Natural killer cell (primary cell): ENCODE measurements around the gene SPSB4. TPM values are rescaled to one million over a fixed set of nuclear protein-coding genes. Genes with fewer than 3 reads are reported as not detected.
"Not testable (repeated sequence)": the region's sequence is repeated elsewhere in the genome, so short reads cannot be mapped to it uniquely, and the experiment has no call there.

Source experiments
- ATAC-seq, 3 donors: fragments of 150-1000 bp in 2 of 3; fragments of 200-7000 bp in 1 of 3; cut with Tn5 transposase; 1 replicate in 1 of 3; 2 replicates in 2 of 3; pipeline ENCODE4 v1.10.0; 2021; ENCODE audit warnings: mild to moderate bottlenecking in 2 of 3, moderate library complexity in 2 of 3
- DNase-seq, 2 donors: peaks; one replicate each; pipeline versions ENCODE4 v3.0.0 to v3.0.0-alpha.2; 2013 to 2021; ENCODE audit warnings: mixed read lengths in 1 of 2
- H3K27ac ChIP-seq: one replicate; pipeline ENCODE4 v1.5.1; 2013; ENCODE audit warnings: mild to moderate bottlenecking, low read length
- H3K27me3 ChIP-seq: one replicate; pipeline ENCODE4 v1.6.1; 2013; ENCODE audit warnings: low read length; ENCODE audit not compliant: control insufficient read depth, insufficient read depth
- H3K36me3 ChIP-seq: one replicate; pipeline ENCODE4 v1.6.1; 2013; ENCODE audit warnings: low read length; ENCODE audit not compliant: control insufficient read depth, insufficient read depth
- H3K4me1 ChIP-seq: one replicate; pipeline ENCODE4 v1.6.1; 2013; ENCODE audit warnings: low read length; ENCODE audit not compliant: control insufficient read depth, insufficient read depth
- H3K4me3 ChIP-seq: one replicate; pipeline ENCODE4 v1.5.1; 2013; ENCODE audit warnings: low read length
- H3K9me3 ChIP-seq: one replicate; pipeline ENCODE4 v1.6.1; 2013; ENCODE audit warnings: low read length; ENCODE audit not compliant: control insufficient read depth, insufficient read depth
- H3K27ac Mint-ChIP-seq, 2 donors: one replicate each; pipeline ENCODE4 v1.8.0; 2022; ENCODE audit warnings: mild to moderate bottlenecking in 2 of 2, mixed read lengths in 2 of 2, moderate library complexity in 1 of 2
- H3K27me3 Mint-ChIP-seq, 2 donors: one replicate each; pipeline ENCODE4 v1.8.0; 2022; ENCODE audit warnings: low read depth in 2 of 2, mixed read lengths in 2 of 2
- H3K36me3 Mint-ChIP-seq: one replicate; pipeline ENCODE4 v1.8.0; 2022; ENCODE audit warnings: mixed read lengths
- H3K4me1 Mint-ChIP-seq, 2 donors: one replicate each; pipeline ENCODE4 v1.8.0; 2022; ENCODE audit warnings: mixed read lengths in 2 of 2
- H3K4me3 Mint-ChIP-seq: one replicate; pipeline ENCODE4 v1.8.0; 2022; ENCODE audit warnings: mild to moderate bottlenecking, moderate library complexity, mixed read lengths
- H3K9me3 Mint-ChIP-seq, 2 donors: one replicate each; pipeline ENCODE4 v1.8.0; 2022; ENCODE audit warnings: mixed read lengths in 2 of 2
- CTCF ChIP-seq: fragments of 200-600 bp; IDR thresholded peaks from one replicate; pipeline ENCODE4 v1.8.0; 2022; ENCODE audit warnings: antibody characterized with exemption
- WGBS: methylation state at CpG from one replicate; pipeline ENCODE4 v1.1.7; 2013; ENCODE audit warnings: missing lambda C conversion rate; ENCODE audit not compliant: insufficient coverage; 5-methylcytosine and 5-hydroxymethylcytosine counted together
- intact Hi-C: fragments of 100-400 bp; cut with micrococcal nuclease; formaldehyde crosslinking; loops from one replicate; pipeline ENCODE4 v1.14.2; 2022
- total RNA-seq, 4 donors: library from RNA; stranded (reverse); fragments of 120-200 nt in 1 of 4; gene quantifications; one replicate each; pipeline versions ENCODE4 v1.2.3 to v1.2.4, GENCODE V29; 2013 to 2022

The SPSB4 gene
- total RNA-seq, 3 donors from 2014 or later (not counting 1 experiment from before 2014, with no cell fraction given), result not detected

DNA sequence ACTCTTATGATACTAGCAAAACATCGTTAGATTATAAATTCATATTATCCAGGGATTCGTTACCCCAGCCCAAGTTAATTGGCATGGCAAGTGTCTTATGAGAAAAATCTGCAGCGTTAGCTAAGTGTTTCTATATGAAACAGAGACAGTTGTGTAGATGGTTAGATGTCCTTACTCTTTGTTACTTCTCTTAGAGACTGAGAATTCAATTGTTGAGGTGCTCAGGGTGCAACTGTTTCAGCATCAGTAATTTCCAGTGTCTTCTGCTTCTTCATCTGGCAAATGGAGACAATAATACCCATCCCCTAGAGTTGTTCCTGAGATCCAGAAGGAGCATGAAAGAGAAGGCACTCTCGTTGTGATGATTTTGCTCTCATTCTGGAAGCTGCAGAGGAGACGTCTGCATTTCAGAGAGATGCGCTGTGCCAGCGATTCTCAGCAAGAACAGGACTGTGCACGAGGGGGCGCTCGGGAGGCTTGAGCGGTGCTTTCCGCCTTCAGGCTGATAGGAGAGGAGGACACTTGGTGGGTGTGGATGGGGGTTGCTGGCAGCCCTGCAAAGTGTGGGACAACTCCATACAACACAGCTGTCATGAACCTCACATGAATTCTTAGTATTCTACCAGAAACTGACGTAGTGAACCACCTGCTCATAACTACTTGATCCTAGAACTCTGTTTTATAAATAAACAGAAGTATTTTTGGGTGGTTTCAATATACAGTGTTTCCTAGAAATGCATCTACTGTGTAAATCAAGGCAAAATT lies 39.7 kb upstream of the SPSB4 start:
- Histone ChIP-seq H3K4me1 (peaks cover 10% of the 10 kb centered on the region), H3K4me3 (no peak overlapping the region), H3K36me3 (no peaks in the 10 kb centered on the region), H3K27ac (no peak overlapping the region), H3K9me3 (no peaks in the 10 kb centered on the region), H3K27me3 (peaks cover 4% of the 10 kb centered on the region)
- Mint-ChIP-seq H3K4me3 (no peak overlapping the region), H3K9me3 (no peaks in the 10 kb centered on the region), H3K27ac (no peak overlapping the region), H3K4me1 (peaks cover 0 to 5% of the 10 kb centered on the region in 2 donors), H3K27me3 (peaks cover 5 to 46% of the 10 kb centered on the region in 2 donors), H3K36me3 (no peaks in the 10 kb centered on the region)
- ATAC-seq (peak; percentile 92 to 99 (median 99)), DNase-seq (peak; percentile 66 to 82)
- intact Hi-C loops, result loop anchor here (1.0 kb wide), 1 partner anchor 181 kb away; no protein-coding TSS in a partner anchor
- TF ChIP-seq CTCF, result peak; percentile 74
- 10% methylated on average over 10 of the region's 13 CpGs for WGBS

- Histone ChIP-seq H3K36me3 (no peaks in the 10 kb centered on the region), H3K4me1 (peaks cover 15% of the 10 kb centered on the region), H3K4me3 (no peak overlapping the region), H3K27ac (no peak overlapping the region), H3K27me3 (peaks cover 4% of the 10 kb centered on the region), H3K9me3 (no peaks in the 10 kb centered on the region)
- WGBS, result 39% methylated on average over 2 of the region's 4 CpGs
- TF ChIP-seq CTCF, result no peak
- Mint-ChIP-seq H3K36me3 (no peaks in the 10 kb centered on the region), H3K27me3 (peaks cover 5 to 41% of the 10 kb centered on the region in 2 donors), H3K4me1 (peaks cover 0 to 10% of the 10 kb centered on the region in 2 donors), H3K4me3 (no peak overlapping the region), H3K27ac (no peak overlapping the region), H3K9me3 (no peaks in the 10 kb centered on the region)
- intact Hi-C loops, result loop anchor here (1.0 kb wide), 1 partner anchor 180 kb away; no protein-coding TSS in a partner anchor
- peak in 1 of 3 donors; percentile 37 for ATAC-seq
- no peak for DNase-seq
Observed at GRCh38 chr3:141011997-141012262, 39.2 kb upstream of the SPSB4 start.

GRCh38 chr3:141012571-141012970 lies 38.6 kb upstream of the SPSB4 start:
- no peak overlapping the region for H3K27ac ChIP-seq
- peaks cover 4% of the 10 kb centered on the region for H3K27me3 ChIP-seq
- DNase-seq (no peak), ATAC-seq (no peak)
- 71% methylated on average over 1 of the region's 2 CpGs for WGBS
- Mint-ChIP-seq H3K4me3 (no peak overlapping the region), H3K4me1 (peaks cover 4 to 17% of the 10 kb centered on the region in 2 donors), H3K36me3 (no peaks in the 10 kb centered on the region), H3K27me3 (peaks cover 5 to 35% of the 10 kb centered on the region in 2 donors), H3K9me3 (no peaks in the 10 kb centered on the region), H3K27ac (no peak overlapping the region)
- peaks cover 21% of the 10 kb centered on the region for H3K4me1 ChIP-seq
- no peak for TF ChIP-seq CTCF
- no peak overlapping the region for H3K4me3 ChIP-seq
- H3K36me3 ChIP-seq, result no peaks in the 10 kb centered on the region
- H3K9me3 ChIP-seq, result no peaks in the 10 kb centered on the region
- intact Hi-C loops, result no loop called here

- no peaks in the 10 kb centered on the region for H3K9me3 Mint-ChIP-seq
- intact Hi-C loops, result no loop called here
- WGBS, result 97% methylated on average over 3 of the region's 3 CpGs
- no peak for DNase-seq
- peaks cover 26% of the 10 kb centered on the region for H3K4me1 ChIP-seq
- H3K27ac ChIP-seq, result no peak overlapping the region
- no peaks in the 10 kb centered on the region for H3K36me3 ChIP-seq
- peaks cover 4% of the 10 kb centered on the region for H3K27me3 ChIP-seq
- peaks cover 18 to 26% of the 10 kb centered on the region in 2 donors for H3K4me1 Mint-ChIP-seq
- H3K4me3 ChIP-seq, result no peak overlapping the region
- H3K27me3 Mint-ChIP-seq, result peaks cover 0 to 12% of the 10 kb centered on the region in 2 donors
- ATAC-seq, result no peak
- H3K9me3 ChIP-seq, result no peaks in the 10 kb centered on the region
- no peak for TF ChIP-seq CTCF
- peak overlapping the region; percentile 17 for H3K4me3 Mint-ChIP-seq
- no peak overlapping the region for H3K27ac Mint-ChIP-seq
- H3K36me3 Mint-ChIP-seq, result no peaks in the 10 kb centered on the region
Observed at GRCh38 chr3:141015481-141015880, 35.7 kb upstream of the SPSB4 start.

GRCh38 chr3:141017366-141018322 lies 33.5 kb upstream of the SPSB4 start:
- ATAC-seq, result peak in 2 of 3 donors; percentile 38 to 65
- Mint-ChIP-seq H3K4me1 (peaks cover 20 to 26% of the 10 kb centered on the region in 2 donors), H3K4me3 (peak overlapping the region; percentile 62), H3K27ac (peak overlapping the region; percentile 61 to 82)
- H3K9me3 Mint-ChIP-seq, H3K36me3 ChIP-seq, intact Hi-C loops, H3K36me3 Mint-ChIP-seq, H3K27me3 Mint-ChIP-seq, H3K4me3 ChIP-seq, H3K9me3 ChIP-seq, H3K27ac ChIP-seq, H3K27me3 ChIP-seq: not testable (repeated sequence)
- WGBS, result 29% methylated on average over 19 of the region's 23 CpGs
- H3K4me1 ChIP-seq, result peaks cover 22% of the 10 kb centered on the region
- peak; percentile 20 to 55 for DNase-seq
